ENCODE measurements around the gene HNRNPA3. TPM values are rescaled to one million over a fixed set of nuclear protein-coding genes. Genes with fewer than 3 reads are reported as not detected.
A peak's percentile ranks its signal among the peaks of the same experiment; 100 is the strongest.

HNRNPA3 gene
- total and polyA plus RNA-seq, 2 of the 13 experiments (the other 11 are each of a cell fraction or from before 2014, with no cell fraction given): 73.3 to 97.7 TPM

DNA sequence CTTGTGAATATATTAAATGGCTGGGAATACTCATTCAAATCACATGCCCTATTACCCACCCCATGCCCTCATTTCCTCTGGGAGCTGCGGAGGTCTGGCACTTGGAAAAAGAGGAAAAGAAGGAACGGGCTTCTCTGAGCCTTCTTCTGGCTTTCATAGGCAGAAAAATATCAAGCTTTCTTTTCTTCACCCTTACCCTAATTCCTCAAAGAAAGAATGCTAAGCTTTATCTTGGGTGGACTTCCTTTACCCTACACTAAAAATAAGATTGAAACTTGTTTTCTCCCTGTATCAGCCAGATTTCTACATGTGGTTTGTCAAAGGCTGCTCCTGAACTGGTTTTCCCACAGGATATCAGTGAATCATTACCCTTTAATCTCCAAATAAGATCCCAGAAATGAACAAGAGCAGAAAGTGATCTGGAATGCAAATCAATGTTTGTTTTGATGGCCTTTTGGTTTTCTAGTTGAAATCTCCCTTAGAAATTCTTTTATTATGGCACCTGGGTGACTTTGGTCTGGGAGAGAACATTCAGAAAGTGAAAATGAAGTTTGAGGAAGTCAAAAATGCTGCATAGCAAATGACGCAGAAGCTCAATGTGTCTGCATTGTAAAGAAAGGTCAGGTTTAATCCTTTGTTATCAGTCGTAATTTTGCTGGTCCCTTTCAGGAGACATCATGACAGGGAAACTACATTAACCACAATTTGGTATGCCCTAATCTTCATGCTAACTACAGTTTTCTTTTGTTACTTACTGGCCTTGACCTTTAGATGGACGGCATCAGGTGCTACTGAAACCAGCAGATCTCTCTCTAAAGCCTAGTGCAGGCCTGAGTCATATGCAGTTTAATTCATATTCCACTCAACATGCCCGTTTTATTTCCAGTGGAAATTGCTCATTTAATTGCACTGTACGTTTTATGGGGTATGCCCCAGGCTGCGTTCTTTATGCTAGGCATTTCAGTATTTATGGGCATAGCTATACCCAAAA lies 46.6 kb upstream of the HNRNPA3 start (continued):
- TF ChIP-seq UBTF (CRISPR knock-in tag; IDR thresholded peaks at IDR 0.05) (no peak), SMAD3 (CRISPR knock-in tag; IDR thresholded peaks at IDR 0.05) (no peak), ZNF773 (CRISPR knock-in tag; IDR thresholded peaks at IDR 0.05; ENCODE audit: borderline replicate concordance) (no peak), NR2F6 (IDR thresholded peaks at IDR 0.05) (peak; percentile 89), NR2F6 (CRISPR knock-in tag; IDR thresholded peaks at IDR 0.05) (peak; percentile 94), TAF15 (IDR thresholded peaks at IDR 0.05; ENCODE audit: low read depth, low read length, poor library complexity, severe bottlenecking) (no peak), RBM22 (optimal IDR thresholded peaks at IDR 0.05; ENCODE audit: low read length) (no peak), IRX3 (CRISPR knock-in tag; IDR thresholded peaks at IDR 0.05; ENCODE audit: borderline replicate concordance, low read depth) (no peak), ZNF34 (CRISPR knock-in tag; IDR thresholded peaks at IDR 0.05; ENCODE audit: borderline replicate concordance) (no peak), RFXANK (CRISPR knock-in tag; IDR thresholded peaks at IDR 0.05) (peak; percentile 67; the same call in 1 of the 2 replicates), XBP1 (CRISPR knock-in tag; IDR thresholded peaks at IDR 0.05) (no peak), ERF (CRISPR knock-in tag; IDR thresholded peaks at IDR 0.05) (0 out of 2 replicates have a peak, but pooled peaks have one; percentile 22), ZNF781 (CRISPR knock-in tag; IDR thresholded peaks at IDR 0.05; ENCODE audit: borderline replicate concordance, not compliant biosample characterization) (no peak), NR2F1 (CRISPR knock-in tag; IDR thresholded peaks at IDR 0.05) (peak; percentile 61 to 76; a peak in 3 of 4 replicates), NFE2 (CRISPR knock-in tag; IDR thresholded peaks at IDR 0.05) (no peak), AKAP8 (CRISPR knock-in tag; IDR thresholded peaks at IDR 0.05) (no peak), ZXDC (CRISPR knock-in tag; IDR thresholded peaks at IDR 0.05) (no peak), KAT8 (CRISPR knock-in tag; IDR thresholded peaks at IDR 0.05) (peak; percentile 43; the same call in 1 of the 2 replicates), ZFY (CRISPR knock-in tag; IDR thresholded peaks at IDR 0.05) (peak; percentile 40; the same call in 1 of the 2 replicates), BHLHE40 (IDR thresholded peaks at IDR 0.05; ENCODE audit: low read length) (no peak), CREB3 (CRISPR knock-in tag; IDR thresholded peaks at IDR 0.05) (no peak; the same call in 1 of the 2 replicates)
- TF ChIP-seq, protein P1, sequence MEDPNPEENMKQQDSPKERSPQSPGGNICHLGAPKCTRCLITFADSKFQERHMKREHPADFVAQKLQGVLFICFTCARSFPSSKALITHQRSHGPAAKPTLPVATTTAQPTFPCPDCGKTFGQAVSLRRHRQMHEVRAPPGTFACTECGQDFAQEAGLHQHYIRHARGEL (CRISPR knock-in tag; IDR thresholded peaks at IDR 0.05): no peak

All from HepG2 (cell line).